Vagina (tissue), 2 donors: Measurements from ENCODE around the gene DNAH1. TPM values are rescaled to one million over a fixed set of nuclear protein-coding genes. Genes with fewer than 3 reads are reported as not detected.

Source experiments
- DNase-seq, 2 donors: peaks; one replicate each; pipeline ENCODE4 v3.0.0-alpha.2; 2017; ENCODE audit errors: extremely low spot score in 2 of 2
- H3K27ac ChIP-seq: fragments of 200-600 bp; sonication (generic); one replicate; pipeline ENCODE4 v1.5.1; 2019
- H3K27me3 ChIP-seq: fragments of 200-600 bp; sonication (generic); one replicate; pipeline ENCODE4 v1.5.1; 2019
- H3K36me3 ChIP-seq, 2 donors: fragments of 200-600 bp; sonication (generic); one replicate each; pipeline ENCODE4 v1.5.1; 2017 to 2019
- H3K4me1 ChIP-seq: fragments of 200-600 bp; sonication (generic); one replicate; pipeline ENCODE4 v1.5.1; 2019
- H3K4me3 ChIP-seq, 2 donors: fragments of 200-600 bp; sonication (generic); 1 replicate in 1 of 2; 2 replicates in 1 of 2; pipeline ENCODE4 v1.5.1; 2016 to 2019
- H3K9me3 ChIP-seq: fragments of 200-600 bp; sonication (generic); one replicate; pipeline ENCODE4 v1.5.1; 2019
- CTCF ChIP-seq, 3 experiments: fragments of 450-650 bp in 2 of 3; fragments of 200-600 bp in 1 of 3; sonication (generic) in 1 of 3; IDR thresholded peaks; one replicate each; pipeline ENCODE4 v1.5.1; 2017 to 2019; ENCODE audit warnings: antibody characterized with exemption in 3 of 3, mild to moderate bottlenecking in 2 of 3, moderate library complexity in 2 of 3
- POLR2A ChIP-seq, 2 donors: fragments of 450-650 bp; IDR thresholded peaks; one replicate each; pipeline ENCODE4 v1.6.1; 2017; ENCODE audit warnings: antibody characterized with exemption in 2 of 2, mild to moderate bottlenecking in 2 of 2, moderate library complexity in 2 of 2
- POLR2AphosphoS5 ChIP-seq, 2 donors: sonication (generic); formaldehyde crosslinking; IDR thresholded peaks; one replicate each; pipeline ENCODE4 v1.9.0; 2017; ENCODE audit warnings: antibody characterized with exemption in 2 of 2, mild to moderate bottlenecking in 2 of 2, low read depth in 1 of 2; ENCODE audit not compliant: insufficient read depth in 1 of 2
- intact Hi-C: fragments of 100-400 bp; cut with DNase I; formaldehyde crosslinking; loops from one replicate; pipeline ENCODE4 v1.15.1; 2023
- total RNA-seq: library from RNA; depleted of rRNA; stranded (reverse); fragments of >200 nt; gene quantifications from one replicate; pipeline ENCODE4 v1.2.3, GENCODE V29; 2016

Gene DNAH1
- total RNA-seq, 1 donor from 2014 or later, result 12.3 TPM

GRCh38 chr3:52400275-52400793 is 84.2 kb downstream of the DNAH1 start:
- Histone ChIP-seq H3K36me3 (peaks cover 0 to 43% of the 10 kb centered on the region in 2 donors), H3K27ac (no peak overlapping the region)

GRCh38 chr3:52401021-52401420 is 84.9 kb downstream of the DNAH1 start:
- Histone ChIP-seq H3K4me3 (no peak overlapping the region), H3K9me3 (no peaks in the 10 kb centered on the region), H3K4me1 (peaks cover 7% of the 10 kb centered on the region), H3K27ac (no peak overlapping the region), H3K36me3 (peaks cover 0 to 49% of the 10 kb centered on the region in 2 donors), H3K27me3 (no peaks in the 10 kb centered on the region)
- TF ChIP-seq CTCF (IDR thresholded peaks at IDR 0.05) (no peak), POLR2AphosphoS5 (IDR thresholded peaks at IDR 0.05; ENCODE audit: insufficient read depth in 1 of 2, low read depth in 1 of 2) (no peak), POLR2A (IDR thresholded peaks at IDR 0.05) (no peak)
- no peak for DNase-seq
- intact Hi-C loops, result no loop called here

More at GRCh38 chr3:52400275-52400793, 84.2 kb downstream of the DNAH1 start:
- H3K27me3 ChIP-seq, result no peaks in the 10 kb centered on the region
- intact Hi-C loops, result no loop called here
- TF ChIP-seq CTCF (IDR thresholded peaks at IDR 0.05), result no peak
- H3K9me3 ChIP-seq, result no peaks in the 10 kb centered on the region
- no peak overlapping the region for H3K4me3 ChIP-seq
- no peak for DNase-seq
- no peaks in the 10 kb centered on the region for H3K4me1 ChIP-seq

GRCh38 chr3:52401551-52401950 is 85.4 kb downstream of the DNAH1 start:
- H3K36me3 ChIP-seq, result peaks cover 0 to 54% of the 10 kb centered on the region in 2 donors
- H3K27me3 ChIP-seq, result no peaks in the 10 kb centered on the region
- H3K27ac ChIP-seq, result no peak overlapping the region
- intact Hi-C loops, result no loop called here
- no peak for TF ChIP-seq POLR2AphosphoS5 (IDR thresholded peaks at IDR 0.05; ENCODE audit: insufficient read depth in 1 of 2, low read depth in 1 of 2)
- no peak for TF ChIP-seq POLR2A (IDR thresholded peaks at IDR 0.05)
- TF ChIP-seq CTCF (IDR thresholded peaks at IDR 0.05), result no peak
- peaks cover 12% of the 10 kb centered on the region for H3K4me1 ChIP-seq
- H3K4me3 ChIP-seq, result no peak overlapping the region
- no peak for DNase-seq
- no peaks in the 10 kb centered on the region for H3K9me3 ChIP-seq

- Histone ChIP-seq H3K9me3 (no peaks in the 10 kb centered on the region), H3K27ac (no peak overlapping the region), H3K27me3 (no peaks in the 10 kb centered on the region), H3K4me1 (peaks cover 17% of the 10 kb centered on the region), H3K36me3 (peaks cover 0 to 60% of the 10 kb centered on the region in 2 donors), H3K4me3 (no peak overlapping the region)
- intact Hi-C loops, result no loop called here
- TF ChIP-seq POLR2A (IDR thresholded peaks at IDR 0.05), result no peak
- TF ChIP-seq CTCF (IDR thresholded peaks at IDR 0.05), result no peak
- no peak for TF ChIP-seq POLR2AphosphoS5 (IDR thresholded peaks at IDR 0.05; ENCODE audit: insufficient read depth in 1 of 2, low read depth in 1 of 2)
- no peak for DNase-seq
These were observed 86.0 kb downstream of the DNAH1 start for GRCh38 chr3:52402101-52402521.

GRCh38 chr3:52402706-52403270 is 86.7 kb downstream of the DNAH1 start:
- intact Hi-C loops, result no loop called here
- peaks cover 24% of the 10 kb centered on the region for H3K4me1 ChIP-seq
- TF ChIP-seq CTCF (IDR thresholded peaks at IDR 0.05) (no peak), POLR2A (IDR thresholded peaks at IDR 0.05) (no peak), POLR2AphosphoS5 (IDR thresholded peaks at IDR 0.05; ENCODE audit: insufficient read depth in 1 of 2, low read depth in 1 of 2) (no peak)
- no peak for DNase-seq
- peaks cover 0 to 67% of the 10 kb centered on the region in 2 donors for H3K36me3 ChIP-seq
- H3K4me3 ChIP-seq, result no peak overlapping the region
- no peak overlapping the region for H3K27ac ChIP-seq
- H3K9me3 ChIP-seq, result no peaks in the 10 kb centered on the region
- H3K27me3 ChIP-seq, result no peaks in the 10 kb centered on the region
